Stimulated activated naive CD8-positive, alpha-beta T cell treated with anti-CD3 and anti-CD28 coated beads, Interleukin-15, Interleukin-2, amounts not matched to agents 100 ng/mL and 50 ng/mL, for 24 hours (primary cell): ENCODE data around the gene ROBO1.

ENCODE experiments used
- H3K27ac Mint-ChIP-seq: one replicate; pipeline ENCODE4 v1.8.0; 2021; ENCODE audit warnings: mild to moderate bottlenecking, mixed read lengths
- H3K27me3 Mint-ChIP-seq: one replicate; pipeline ENCODE4 v1.8.0; 2021; ENCODE audit warnings: mixed read lengths
- H3K36me3 Mint-ChIP-seq: one replicate; pipeline ENCODE4 v1.8.0; 2021; ENCODE audit warnings: low read depth, mixed read lengths
- H3K4me1 Mint-ChIP-seq: one replicate; pipeline ENCODE4 v1.8.0; 2021; ENCODE audit warnings: low read depth, mixed read lengths
- H3K4me3 Mint-ChIP-seq: one replicate; pipeline ENCODE4 v1.8.0; 2021; ENCODE audit warnings: mild to moderate bottlenecking, mixed read lengths
- H3K9me3 Mint-ChIP-seq: one replicate; pipeline ENCODE4 v1.8.0; 2021; ENCODE audit warnings: mixed read lengths

The ROBO1 gene

GRCh38 chr3:78913711-78914110 is 854.1 kb downstream of the ROBO1 start:
- Mint-ChIP-seq H3K4me3 (no peak overlapping the region), H3K27ac (no peak overlapping the region), H3K4me1 (no peaks in the 10 kb centered on the region), H3K36me3 (no peaks in the 10 kb centered on the region), H3K9me3 (no peaks in the 10 kb centered on the region), H3K27me3 (no peaks in the 10 kb centered on the region)

DNA sequence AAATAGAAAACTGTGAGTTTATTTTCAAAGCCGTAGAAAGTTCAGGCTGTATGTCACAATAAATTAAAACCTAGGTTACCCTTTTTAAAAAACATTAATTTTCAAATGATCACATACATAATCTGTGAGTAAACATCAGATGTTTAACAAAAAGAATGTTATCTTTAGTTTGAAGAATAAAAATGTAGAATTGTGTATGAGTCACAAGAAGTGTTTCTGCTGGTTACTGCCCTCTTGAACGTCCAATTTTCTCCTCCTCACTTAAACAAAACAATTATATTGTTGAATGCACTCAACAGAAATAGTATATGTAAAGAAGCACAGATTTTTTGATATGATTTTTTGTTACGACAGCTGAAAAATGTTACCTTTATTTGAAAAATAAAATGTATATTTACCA is 855.1 kb downstream of the ROBO1 start:
- Mint-ChIP-seq H3K27me3 (no peaks in the 10 kb centered on the region), H3K9me3 (no peaks in the 10 kb centered on the region), H3K4me3 (no peak overlapping the region), H3K4me1 (no peaks in the 10 kb centered on the region), H3K36me3 (no peaks in the 10 kb centered on the region), H3K27ac (no peak overlapping the region)

DNA sequence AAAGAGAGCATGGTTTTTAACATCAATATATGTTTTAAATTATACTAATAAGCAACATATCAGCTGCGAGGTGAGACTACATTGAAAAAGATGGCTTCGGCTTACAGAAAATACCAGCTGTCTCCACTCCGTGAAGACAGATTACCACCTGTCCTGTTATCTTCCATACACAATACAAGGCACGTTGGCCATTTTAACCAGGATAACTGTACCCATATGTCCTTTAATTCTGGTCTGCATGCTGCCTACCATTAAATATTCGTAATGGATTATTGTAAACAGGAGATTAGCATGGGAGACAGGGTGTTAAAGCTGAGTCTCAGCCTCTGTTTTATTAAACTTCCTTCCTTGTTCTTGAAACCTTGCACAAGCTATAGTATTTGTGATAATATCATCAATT is 855.5 kb downstream of the ROBO1 start:
- Mint-ChIP-seq H3K4me1 (no peaks in the 10 kb centered on the region), H3K4me3 (no peak overlapping the region), H3K27ac (no peak overlapping the region), H3K9me3 (peaks cover 4% of the 10 kb centered on the region), H3K36me3 (no peaks in the 10 kb centered on the region), H3K27me3 (no peaks in the 10 kb centered on the region)

- Mint-ChIP-seq H3K9me3 (peaks cover 7% of the 10 kb centered on the region), H3K27ac (no peak overlapping the region), H3K36me3 (no peaks in the 10 kb centered on the region), H3K4me1 (no peaks in the 10 kb centered on the region), H3K4me3 (no peak overlapping the region), H3K27me3 (no peaks in the 10 kb centered on the region)
These were observed 856.4 kb downstream of the ROBO1 start for GRCh38 chr3:78911394-78911793.

GRCh38 chr3:78908236-78908635 is 859.6 kb downstream of the ROBO1 start:
- no peaks in the 10 kb centered on the region for H3K36me3 Mint-ChIP-seq
- peaks cover 7% of the 10 kb centered on the region for H3K9me3 Mint-ChIP-seq
- H3K27ac Mint-ChIP-seq: no peak overlapping the region
- H3K4me3 Mint-ChIP-seq: no peak overlapping the region
- H3K4me1 Mint-ChIP-seq: no peaks in the 10 kb centered on the region
- no peaks in the 10 kb centered on the region for H3K27me3 Mint-ChIP-seq

GRCh38 chr3:78907367-78907766 is 860.4 kb downstream of the ROBO1 start:
- H3K9me3 Mint-ChIP-seq: peaks cover 7% of the 10 kb centered on the region
- no peaks in the 10 kb centered on the region for H3K4me1 Mint-ChIP-seq
- H3K4me3 Mint-ChIP-seq: no peak overlapping the region
- no peaks in the 10 kb centered on the region for H3K36me3 Mint-ChIP-seq
- H3K27me3 Mint-ChIP-seq: no peaks in the 10 kb centered on the region
- H3K27ac Mint-ChIP-seq: no peak overlapping the region

GRCh38 chr3:78906930-78907329 is 860.9 kb downstream of the ROBO1 start:
- no peak overlapping the region for H3K4me3 Mint-ChIP-seq
- no peaks in the 10 kb centered on the region for H3K27me3 Mint-ChIP-seq
- H3K36me3 Mint-ChIP-seq: no peaks in the 10 kb centered on the region
- H3K4me1 Mint-ChIP-seq: no peaks in the 10 kb centered on the region
- H3K27ac Mint-ChIP-seq: no peak overlapping the region
- H3K9me3 Mint-ChIP-seq: peaks cover 7% of the 10 kb centered on the region

GRCh38 chr3:78906245-78906644 is 861.6 kb downstream of the ROBO1 start:
- H3K27ac Mint-ChIP-seq: no peak overlapping the region
- H3K36me3 Mint-ChIP-seq: no peaks in the 10 kb centered on the region
- H3K4me3 Mint-ChIP-seq: no peak overlapping the region
- no peaks in the 10 kb centered on the region for H3K4me1 Mint-ChIP-seq
- peaks cover 7% of the 10 kb centered on the region for H3K9me3 Mint-ChIP-seq
- no peaks in the 10 kb centered on the region for H3K27me3 Mint-ChIP-seq

GRCh38 chr3:78905700-78906099 is 862.1 kb downstream of the ROBO1 start:
- H3K4me1 Mint-ChIP-seq: no peaks in the 10 kb centered on the region
- H3K27me3 Mint-ChIP-seq: no peaks in the 10 kb centered on the region
- no peak overlapping the region for H3K4me3 Mint-ChIP-seq

GRCh38 chr3:78901544-78901943 is 866.3 kb downstream of the ROBO1 start:
- Mint-ChIP-seq H3K27me3 (no peaks in the 10 kb centered on the region), H3K4me3 (no peak overlapping the region), H3K27ac (no peak overlapping the region), H3K36me3 (no peaks in the 10 kb centered on the region), H3K9me3 (no peaks in the 10 kb centered on the region), H3K4me1 (no peaks in the 10 kb centered on the region)

More at GRCh38 chr3:78905700-78906099, 862.1 kb downstream of the ROBO1 start:
- Mint-ChIP-seq H3K9me3 (peaks cover 7% of the 10 kb centered on the region), H3K36me3 (no peaks in the 10 kb centered on the region), H3K27ac (no peak overlapping the region)

- Mint-ChIP-seq H3K4me1 (no peaks in the 10 kb centered on the region), H3K9me3 (no peaks in the 10 kb centered on the region), H3K36me3 (no peaks in the 10 kb centered on the region), H3K27ac (no peak overlapping the region), H3K27me3 (no peaks in the 10 kb centered on the region), H3K4me3 (no peak overlapping the region)
These were observed 866.9 kb downstream of the ROBO1 start for GRCh38 chr3:78900880-78901279.

GRCh38 chr3:78900426-78900825 is 867.4 kb downstream of the ROBO1 start:
- Mint-ChIP-seq H3K36me3 (no peaks in the 10 kb centered on the region), H3K27ac (no peak overlapping the region), H3K9me3 (no peaks in the 10 kb centered on the region), H3K4me1 (no peaks in the 10 kb centered on the region), H3K27me3 (no peaks in the 10 kb centered on the region), H3K4me3 (no peak overlapping the region)

DNA sequence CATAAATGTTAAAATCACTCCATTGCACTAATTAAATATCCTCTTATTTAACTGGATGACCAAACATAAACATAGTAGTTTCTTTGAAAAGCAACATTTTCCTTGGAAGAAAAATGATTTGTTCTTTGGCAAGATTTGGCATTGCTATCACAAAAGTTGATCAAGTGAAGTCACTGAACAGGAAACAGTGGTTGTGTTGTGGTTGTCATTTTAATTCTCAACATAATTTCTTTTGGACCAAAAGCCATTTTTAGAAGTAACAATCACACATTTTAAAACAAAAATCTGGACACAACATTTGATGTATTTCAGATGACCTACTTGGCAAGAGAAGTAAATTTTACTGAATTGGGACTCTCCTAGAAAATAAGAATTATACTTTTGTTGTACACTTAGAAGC is 872.3 kb downstream of the ROBO1 start:
- H3K36me3 Mint-ChIP-seq: no peaks in the 10 kb centered on the region
- no peak overlapping the region for H3K27ac Mint-ChIP-seq
- H3K9me3 Mint-ChIP-seq: peaks cover 16% of the 10 kb centered on the region
- H3K4me3 Mint-ChIP-seq: no peak overlapping the region
- no peaks in the 10 kb centered on the region for H3K4me1 Mint-ChIP-seq
- no peaks in the 10 kb centered on the region for H3K27me3 Mint-ChIP-seq

DNA sequence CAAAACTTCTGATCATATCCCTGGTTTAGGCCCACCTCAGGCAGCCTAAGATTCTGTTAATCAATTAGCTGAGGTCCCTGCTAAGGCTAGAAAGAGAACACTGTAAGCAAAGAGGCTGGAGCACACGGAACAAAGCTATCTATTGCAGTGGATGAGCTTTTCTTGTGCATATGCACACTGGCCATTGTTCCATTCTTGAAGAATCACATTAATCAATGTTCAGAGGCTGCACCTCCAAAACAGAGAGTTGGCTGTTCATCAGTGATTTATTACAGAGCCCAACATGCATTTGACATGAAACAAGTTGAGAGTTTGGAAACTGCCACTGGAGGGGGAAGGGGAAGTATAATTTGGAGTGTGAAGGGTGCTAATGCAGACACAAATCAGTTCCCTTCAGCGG is 873.0 kb downstream of the ROBO1 start:
- H3K27me3 Mint-ChIP-seq: no peaks in the 10 kb centered on the region
- peaks cover 19% of the 10 kb centered on the region for H3K9me3 Mint-ChIP-seq
- H3K36me3 Mint-ChIP-seq: no peaks in the 10 kb centered on the region
- no peak overlapping the region for H3K4me3 Mint-ChIP-seq
- H3K27ac Mint-ChIP-seq: no peak overlapping the region
- no peaks in the 10 kb centered on the region for H3K4me1 Mint-ChIP-seq

GRCh38 chr3:78893161-78893560 is 874.6 kb downstream of the ROBO1 start:
- H3K4me3 Mint-ChIP-seq: no peak overlapping the region
- H3K4me1 Mint-ChIP-seq: no peaks in the 10 kb centered on the region
- no peaks in the 10 kb centered on the region for H3K27me3 Mint-ChIP-seq
- H3K9me3 Mint-ChIP-seq: peaks cover 21% of the 10 kb centered on the region
- H3K36me3 Mint-ChIP-seq: no peaks in the 10 kb centered on the region
- no peak overlapping the region for H3K27ac Mint-ChIP-seq

GRCh38 chr3:78889348-78889747 is 878.5 kb downstream of the ROBO1 start:
- H3K27ac Mint-ChIP-seq: no peak overlapping the region
- no peak overlapping the region for H3K4me3 Mint-ChIP-seq
- peaks cover 16% of the 10 kb centered on the region for H3K9me3 Mint-ChIP-seq
- H3K4me1 Mint-ChIP-seq: no peaks in the 10 kb centered on the region
- no peaks in the 10 kb centered on the region for H3K27me3 Mint-ChIP-seq
- no peaks in the 10 kb centered on the region for H3K36me3 Mint-ChIP-seq

GRCh38 chr3:78888635-78889034 is 879.2 kb downstream of the ROBO1 start:
- Mint-ChIP-seq H3K9me3 (peaks cover 16% of the 10 kb centered on the region), H3K27ac (no peak overlapping the region), H3K4me3 (no peak overlapping the region), H3K27me3 (no peaks in the 10 kb centered on the region), H3K36me3 (no peaks in the 10 kb centered on the region), H3K4me1 (no peaks in the 10 kb centered on the region)
